GM23338 (cell line): ENCODE data around the gene PTCD3. TPM values are rescaled to one million over a fixed set of nuclear protein-coding genes. Genes with fewer than 3 reads are reported as not detected.

ENCODE experiments used
- ATAC-seq: fragments of 200-7000 bp; cut with Tn5 transposase; 3 replicates; pipeline ENCODE4 v1.9.1; 2020
- DNase-seq: peaks from one replicate; pipeline ENCODE4 v3.0.0-alpha.2; 2015; ENCODE audit warnings: low spot score
- H2AFZ ChIP-seq: fragments of 200-600 bp; sonication (generic); 2 replicates; pipeline ENCODE4 v1.8.0; 2016; ENCODE audit warnings: antibody characterized with exemption, mild to moderate bottlenecking, moderate library complexity
- H3F3A ChIP-seq: fragments of 200-600 bp; sonication (generic); replicated peaks from 2 replicates; pipeline ENCODE4 v1.8.0; 2017; ENCODE audit warnings: antibody characterized with exemption, mixed run types, low read depth
- H3K27ac ChIP-seq: fragments of 200-600 bp; sonication (generic); 2 replicates; pipeline ENCODE4 v1.6.1; 2016; ENCODE audit warnings: low read depth
- H3K27me3 ChIP-seq: fragments of 200-600 bp; sonication (generic); 2 replicates; pipeline ENCODE4 v1.8.0; 2016; ENCODE audit warnings: mild to moderate bottlenecking, mixed run types, moderate library complexity; ENCODE audit not compliant: insufficient read depth
- H3K36me3 ChIP-seq: fragments of 200-600 bp; sonication (generic); 2 replicates; pipeline ENCODE4 v1.8.0; 2016; ENCODE audit warnings: mild to moderate bottlenecking; ENCODE audit not compliant: insufficient read depth
- H3K4me1 ChIP-seq: fragments of 200-600 bp; sonication (generic); 2 replicates; pipeline ENCODE4 v1.8.0; 2016; ENCODE audit warnings: mild to moderate bottlenecking, moderate library complexity; ENCODE audit not compliant: insufficient read depth
- H3K4me2 ChIP-seq: fragments of 200-600 bp; sonication (generic); 2 replicates; pipeline ENCODE4 v1.7.1; 2017; ENCODE audit warnings: mixed run types
- H3K4me3 ChIP-seq: fragments of 200-600 bp; sonication (generic); 2 replicates; pipeline ENCODE4 v1.6.1; 2016; ENCODE audit warnings: mixed run types
- H3K79me2 ChIP-seq: fragments of 200-600 bp; sonication (generic); replicated peaks from 2 replicates; pipeline ENCODE4 v1.8.0; 2017; ENCODE audit warnings: mild to moderate bottlenecking; ENCODE audit not compliant: insufficient read depth
- H3K9me2 ChIP-seq: fragments of 200-600 bp; sonication (generic); 2 replicates; pipeline ENCODE4 v1.8.0; 2017; ENCODE audit not compliant: insufficient read depth
- H4K20me1 ChIP-seq: fragments of 200-600 bp; sonication (generic); replicated peaks from 2 replicates; pipeline ENCODE4 v1.8.0; 2017; ENCODE audit warnings: mild to moderate bottlenecking; ENCODE audit not compliant: insufficient read depth
- H3K27ac Mint-ChIP-seq: 2 replicates; pipeline ENCODE4 v1.8.0; 2020; ENCODE audit warnings: inconsistent platforms, mild to moderate bottlenecking, moderate library complexity, mixed read lengths
- H3K27me3 Mint-ChIP-seq: 3 replicates; pipeline ENCODE4 v1.8.0; 2022; ENCODE audit warnings: low read depth, mild to moderate bottlenecking, moderate library complexity, mixed read lengths, inconsistent platforms; ENCODE audit not compliant: insufficient read depth, poor library complexity
- H3K36me3 Mint-ChIP-seq: 3 replicates; pipeline ENCODE4 v1.8.0; 2021; ENCODE audit warnings: low read depth, mild to moderate bottlenecking, inconsistent platforms, moderate library complexity, mixed read lengths
- H3K4me1 Mint-ChIP-seq: 3 replicates; pipeline ENCODE4 v1.8.0; 2020; ENCODE audit warnings: mild to moderate bottlenecking, inconsistent platforms, mixed read lengths
- H3K4me3 Mint-ChIP-seq: 3 replicates; pipeline ENCODE4 v1.8.0; 2021; ENCODE audit warnings: moderate library complexity, mild to moderate bottlenecking, inconsistent platforms, mixed read lengths
- H3K9me3 Mint-ChIP-seq: 3 replicates; pipeline ENCODE4 v1.8.0; 2020; ENCODE audit warnings: moderate library complexity, mild to moderate bottlenecking, inconsistent platforms, mixed read lengths
- JUNB ChIP-seq: IDR thresholded peaks from one replicate; pipeline ENCODE4 v1.6.1; 2016; ENCODE audit warnings: antibody characterized with exemption; ENCODE audit not compliant: unreplicated experiment
- STAT1 ChIP-seq: IDR thresholded peaks from one replicate; pipeline ENCODE4 v1.6.1; 2016; ENCODE audit warnings: antibody characterized with exemption; ENCODE audit not compliant: unreplicated experiment
- ZNF114 ChIP-seq: fragments of 250-450 bp; sonication (Bioruptor Pico); IDR thresholded peaks from 2 replicates; pipeline ENCODE4 v1.5.0; 2020; ENCODE audit warnings: mild to moderate bottlenecking, moderate library complexity
- ZNF462 ChIP-seq: fragments of 250-450 bp; sonication (Bioruptor Pico); IDR thresholded peaks from 2 replicates; pipeline ENCODE4 v1.5.0; 2020; ENCODE audit warnings: mild to moderate bottlenecking, moderate library complexity
- polyA plus RNA-seq: library from polyadenylated mRNA; unstranded; fragments of >200 nt; fragmentation: Nextera tagmentation; extraction: Ambion mirVana; gene quantifications from 2 replicates; pipeline ENCODE4 v1.2.1, GENCODE V29; 2016
- total RNA-seq: library from RNA; depleted of rRNA; stranded (reverse); fragments of >200 nt; shearing (Covaris generic); gene quantifications from 2 replicates; pipeline ENCODE4 v1.2.3, GENCODE V29; 2014
- TF ChIP-seq, protein P1 (sequence below): IDR thresholded peaks from 2 replicates; pipeline ENCODE4 v1.6.1; 2016; ENCODE audit warnings: antibody characterized with exemption
- TF ChIP-seq, protein P2 (sequence below): IDR thresholded peaks from one replicate; pipeline ENCODE4 v1.6.1; 2018; ENCODE audit warnings: antibody characterized with exemption; ENCODE audit not compliant: unreplicated experiment
- TF ChIP-seq, protein P3 (sequence below), 2 experiments: fragments of 200-600 bp in 1 of 2; sonication (generic) in 1 of 2; conservative IDR thresholded peaks; 2 replicates each; pipeline versions ENCODE4 v1.5.1 to v1.6.1; 2016 to 2017; ENCODE audit warnings: antibody characterized with exemption in 2 of 2, low read depth in 2 of 2, mild to moderate bottlenecking in 2 of 2, moderate library complexity in 1 of 2

PTCD3 gene
- total and polyA plus RNA-seq, 2 experiments from 2014 or later: 140 to 223 TPM

- DNase-seq (peak; percentile 97), ATAC-seq (peak; percentile 98)
- no peaks in the 10 kb centered on the region for H3K9me3 Mint-ChIP-seq
- Histone ChIP-seq H3K4me2 (peak within 1 kb of the TSS; percentile 94), H3K9me2 (no peaks in the 10 kb centered on the region), H2AFZ (peak within 1 kb of the TSS; percentile 45; the same call in 1 of the 2 replicates), H3K27me3 (no peaks in the 10 kb centered on the region), H3K79me2 (peaks cover 92% of the 10 kb centered on the region), H4K20me1 (peaks cover 40% of the 10 kb centered on the region), H3K36me3 (peaks cover 17% of the 10 kb centered on the region; the same call in 1 of the 2 replicates), H3K4me3 (peak within 1 kb of the TSS; percentile 89), H3K4me1 (peaks cover 14% of the 10 kb centered on the region), H3K27ac (peak within 1 kb of the TSS; percentile 76), H3F3A (no peaks in the 10 kb centered on the region)
- H3K36me3 Mint-ChIP-seq: peaks cover 65% of the 10 kb centered on the region
- no peaks in the 10 kb centered on the region for H3K27me3 Mint-ChIP-seq
- TF ChIP-seq, protein P1, sequence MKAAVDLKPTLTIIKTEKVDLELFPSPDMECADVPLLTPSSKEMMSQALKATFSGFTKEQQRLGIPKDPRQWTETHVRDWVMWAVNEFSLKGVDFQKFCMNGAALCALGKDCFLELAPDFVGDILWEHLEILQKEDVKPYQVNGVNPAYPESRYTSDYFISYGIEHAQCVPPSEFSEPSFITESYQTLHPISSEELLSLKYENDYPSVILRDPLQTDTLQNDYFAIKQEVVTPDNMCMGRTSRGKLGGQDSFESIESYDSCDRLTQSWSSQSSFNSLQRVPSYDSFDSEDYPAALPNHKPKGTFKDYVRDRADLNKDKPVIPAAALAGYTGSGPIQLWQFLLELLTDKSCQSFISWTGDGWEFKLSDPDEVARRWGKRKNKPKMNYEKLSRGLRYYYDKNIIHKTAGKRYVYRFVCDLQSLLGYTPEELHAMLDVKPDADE: peak; percentile 90
- TF ChIP-seq STAT1: no peak
- peak within 1 kb of the TSS; percentile 100 for H3K27ac Mint-ChIP-seq
- H3K4me1 Mint-ChIP-seq: peaks cover 20% of the 10 kb centered on the region
- H3K4me3 Mint-ChIP-seq: peak within 1 kb of the TSS; percentile 95
Measured at GRCh38 chr2:86105252-86105968, 625 bp upstream of the PTCD3 start, which contains the start of gene POLR1A. POLR1A (minus strand) TSS chr2:86105886; CDS start chr2:86105776, 110 bp downstream.

DNA sequence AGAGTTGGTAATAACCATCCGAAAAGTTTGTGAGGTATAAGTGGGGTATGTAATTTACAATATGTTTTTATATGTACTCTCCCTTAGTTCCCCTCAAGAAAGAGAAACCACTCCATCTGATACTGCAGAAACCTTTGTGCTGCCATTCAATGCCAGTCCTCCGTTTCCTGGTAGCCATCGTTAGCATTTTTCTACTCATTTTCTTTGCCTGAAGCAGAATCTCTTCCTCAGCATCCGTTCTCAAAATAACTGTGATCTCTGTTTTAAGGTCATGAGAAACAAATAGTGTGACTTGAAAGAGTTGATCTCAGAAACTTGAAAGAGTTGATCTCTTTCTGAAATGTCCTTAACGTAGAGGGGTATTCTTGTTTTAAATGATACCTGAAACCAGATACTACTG is 996 bp downstream of the PTCD3 start:
- peak overlapping the region; percentile 95 for H3K4me3 Mint-ChIP-seq
- peak overlapping the region; percentile 89 for H3K4me3 ChIP-seq
- H3K79me2 ChIP-seq: peaks cover 90% of the 10 kb centered on the region
- H3K27ac Mint-ChIP-seq: peak overlapping the region; percentile 100
- H3K4me1 ChIP-seq: peaks cover 14% of the 10 kb centered on the region
- H4K20me1 ChIP-seq: peaks cover 37% of the 10 kb centered on the region
- H3K36me3 Mint-ChIP-seq: peaks cover 67% of the 10 kb centered on the region
- H3K4me2 ChIP-seq: peak overlapping the region; percentile 94
- TF ChIP-seq JUNB (no peak), ZNF462 (no peak), ZNF114 (CRISPR knock-in tag) (no peak)
- TF ChIP-seq, protein P2, sequence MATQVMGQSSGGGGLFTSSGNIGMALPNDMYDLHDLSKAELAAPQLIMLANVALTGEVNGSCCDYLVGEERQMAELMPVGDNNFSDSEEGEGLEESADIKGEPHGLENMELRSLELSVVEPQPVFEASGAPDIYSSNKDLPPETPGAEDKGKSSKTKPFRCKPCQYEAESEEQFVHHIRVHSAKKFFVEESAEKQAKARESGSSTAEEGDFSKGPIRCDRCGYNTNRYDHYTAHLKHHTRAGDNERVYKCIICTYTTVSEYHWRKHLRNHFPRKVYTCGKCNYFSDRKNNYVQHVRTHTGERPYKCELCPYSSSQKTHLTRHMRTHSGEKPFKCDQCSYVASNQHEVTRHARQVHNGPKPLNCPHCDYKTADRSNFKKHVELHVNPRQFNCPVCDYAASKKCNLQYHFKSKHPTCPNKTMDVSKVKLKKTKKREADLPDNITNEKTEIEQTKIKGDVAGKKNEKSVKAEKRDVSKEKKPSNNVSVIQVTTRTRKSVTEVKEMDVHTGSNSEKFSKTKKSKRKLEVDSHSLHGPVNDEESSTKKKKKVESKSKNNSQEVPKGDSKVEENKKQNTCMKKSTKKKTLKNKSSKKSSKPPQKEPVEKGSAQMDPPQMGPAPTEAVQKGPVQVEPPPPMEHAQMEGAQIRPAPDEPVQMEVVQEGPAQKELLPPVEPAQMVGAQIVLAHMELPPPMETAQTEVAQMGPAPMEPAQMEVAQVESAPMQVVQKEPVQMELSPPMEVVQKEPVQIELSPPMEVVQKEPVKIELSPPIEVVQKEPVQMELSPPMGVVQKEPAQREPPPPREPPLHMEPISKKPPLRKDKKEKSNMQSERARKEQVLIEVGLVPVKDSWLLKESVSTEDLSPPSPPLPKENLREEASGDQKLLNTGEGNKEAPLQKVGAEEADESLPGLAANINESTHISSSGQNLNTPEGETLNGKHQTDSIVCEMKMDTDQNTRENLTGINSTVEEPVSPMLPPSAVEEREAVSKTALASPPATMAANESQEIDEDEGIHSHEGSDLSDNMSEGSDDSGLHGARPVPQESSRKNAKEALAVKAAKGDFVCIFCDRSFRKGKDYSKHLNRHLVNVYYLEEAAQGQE: no peak
- TF ChIP-seq, protein P3, sequence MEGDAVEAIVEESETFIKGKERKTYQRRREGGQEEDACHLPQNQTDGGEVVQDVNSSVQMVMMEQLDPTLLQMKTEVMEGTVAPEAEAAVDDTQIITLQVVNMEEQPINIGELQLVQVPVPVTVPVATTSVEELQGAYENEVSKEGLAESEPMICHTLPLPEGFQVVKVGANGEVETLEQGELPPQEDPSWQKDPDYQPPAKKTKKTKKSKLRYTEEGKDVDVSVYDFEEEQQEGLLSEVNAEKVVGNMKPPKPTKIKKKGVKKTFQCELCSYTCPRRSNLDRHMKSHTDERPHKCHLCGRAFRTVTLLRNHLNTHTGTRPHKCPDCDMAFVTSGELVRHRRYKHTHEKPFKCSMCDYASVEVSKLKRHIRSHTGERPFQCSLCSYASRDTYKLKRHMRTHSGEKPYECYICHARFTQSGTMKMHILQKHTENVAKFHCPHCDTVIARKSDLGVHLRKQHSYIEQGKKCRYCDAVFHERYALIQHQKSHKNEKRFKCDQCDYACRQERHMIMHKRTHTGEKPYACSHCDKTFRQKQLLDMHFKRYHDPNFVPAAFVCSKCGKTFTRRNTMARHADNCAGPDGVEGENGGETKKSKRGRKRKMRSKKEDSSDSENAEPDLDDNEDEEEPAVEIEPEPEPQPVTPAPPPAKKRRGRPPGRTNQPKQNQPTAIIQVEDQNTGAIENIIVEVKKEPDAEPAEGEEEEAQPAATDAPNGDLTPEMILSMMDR (conservative IDR thresholded peaks at IDR 0.05; ENCODE audit: low read depth in 2 of 2): no peak
- no peak for DNase-seq
- H3K4me1 Mint-ChIP-seq: peaks cover 20% of the 10 kb centered on the region
- no peaks in the 10 kb centered on the region for H3K9me2 ChIP-seq
- H3K9me3 Mint-ChIP-seq: no peaks in the 10 kb centered on the region
- no peak for ATAC-seq
- H3F3A ChIP-seq: no peaks in the 10 kb centered on the region
- peak overlapping the region; percentile 76; the same call in 1 of the 2 replicates for H3K27ac ChIP-seq
- no peak overlapping the region for H2AFZ ChIP-seq
- no peaks in the 10 kb centered on the region for H3K27me3 Mint-ChIP-seq
- peaks cover 19% of the 10 kb centered on the region; the same call in 1 of the 2 replicates for H3K36me3 ChIP-seq
- H3K27me3 ChIP-seq: no peaks in the 10 kb centered on the region
